ENCODE results near the gene UNC5B.

GRCh38 chr10:71234970-71235685 is 22.8 kb downstream of the UNC5B start:
- TF ChIP-seq POLR2A (IDR thresholded peaks at IDR 0.05) (no peak), CTCF (IDR thresholded peaks at IDR 0.05) (no peak)

Data from gastroesophageal sphincter (tissue), 3 donors.